GM12801 (cell line): ENCODE results near the gene ST6GALNAC3.

Experiments
- TF ChIP-seq, protein P1 (sequence below): IDR thresholded peaks from one replicate; pipeline ENCODE4 v1.5.1; 2011; ENCODE audit warnings: control low read depth; ENCODE audit not compliant: insufficient read length; ENCODE audit errors: extremely low read depth

Gene ST6GALNAC3

GRCh38 chr1:76160225-76160624 is 85.7 kb downstream of the ST6GALNAC3 start:
- TF ChIP-seq, protein P1, sequence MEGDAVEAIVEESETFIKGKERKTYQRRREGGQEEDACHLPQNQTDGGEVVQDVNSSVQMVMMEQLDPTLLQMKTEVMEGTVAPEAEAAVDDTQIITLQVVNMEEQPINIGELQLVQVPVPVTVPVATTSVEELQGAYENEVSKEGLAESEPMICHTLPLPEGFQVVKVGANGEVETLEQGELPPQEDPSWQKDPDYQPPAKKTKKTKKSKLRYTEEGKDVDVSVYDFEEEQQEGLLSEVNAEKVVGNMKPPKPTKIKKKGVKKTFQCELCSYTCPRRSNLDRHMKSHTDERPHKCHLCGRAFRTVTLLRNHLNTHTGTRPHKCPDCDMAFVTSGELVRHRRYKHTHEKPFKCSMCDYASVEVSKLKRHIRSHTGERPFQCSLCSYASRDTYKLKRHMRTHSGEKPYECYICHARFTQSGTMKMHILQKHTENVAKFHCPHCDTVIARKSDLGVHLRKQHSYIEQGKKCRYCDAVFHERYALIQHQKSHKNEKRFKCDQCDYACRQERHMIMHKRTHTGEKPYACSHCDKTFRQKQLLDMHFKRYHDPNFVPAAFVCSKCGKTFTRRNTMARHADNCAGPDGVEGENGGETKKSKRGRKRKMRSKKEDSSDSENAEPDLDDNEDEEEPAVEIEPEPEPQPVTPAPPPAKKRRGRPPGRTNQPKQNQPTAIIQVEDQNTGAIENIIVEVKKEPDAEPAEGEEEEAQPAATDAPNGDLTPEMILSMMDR, result no peak

DNA sequence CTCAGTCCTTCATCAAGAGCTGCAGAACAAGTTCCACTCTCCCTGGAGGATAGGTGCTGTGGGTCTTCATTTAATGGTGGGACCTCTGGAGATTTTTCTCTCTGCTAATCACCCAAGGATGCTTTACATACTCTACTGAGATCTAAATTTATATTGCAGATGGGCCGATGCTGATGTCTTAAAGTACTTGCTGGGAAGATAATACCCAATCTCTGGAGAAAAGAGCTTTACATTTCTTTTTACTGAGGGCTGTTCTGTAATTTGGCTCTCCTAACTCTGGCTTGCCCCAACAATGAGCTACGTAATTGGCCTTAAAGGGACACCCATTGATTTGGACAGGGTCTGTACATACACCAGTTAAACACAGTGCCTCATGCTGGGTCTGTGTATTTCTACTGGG is 86.9 kb downstream of the ST6GALNAC3 start:
- TF ChIP-seq, protein P1, result no peak

GRCh38 chr1:76162254-76162653 is 87.7 kb downstream of the ST6GALNAC3 start:
- TF ChIP-seq, protein P1, result no peak

GRCh38 chr1:76164165-76164564 is 89.6 kb downstream of the ST6GALNAC3 start:
- TF ChIP-seq, protein P1, result no peak

DNA sequence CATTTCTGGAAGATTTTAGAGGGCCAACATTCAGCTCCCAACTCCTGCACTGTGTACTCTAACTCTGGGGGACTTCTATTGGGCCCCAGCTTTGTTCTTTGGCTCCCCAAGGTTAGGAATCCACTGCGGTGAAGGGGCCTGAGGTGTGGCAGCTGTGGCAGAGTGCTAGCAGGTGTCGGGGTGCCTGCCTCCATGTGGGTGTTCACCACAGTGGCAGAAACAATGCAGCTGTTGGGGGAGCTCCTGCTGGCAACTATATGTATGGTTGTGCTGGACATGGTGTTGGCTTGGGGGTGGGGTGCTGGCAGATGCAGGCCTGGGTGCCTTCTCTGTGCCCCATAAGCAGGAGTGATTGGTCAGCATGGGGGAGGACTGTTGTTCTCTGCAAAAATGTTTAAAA is 95.5 kb downstream of the ST6GALNAC3 start:
- TF ChIP-seq, protein P1, result no peak

DNA sequence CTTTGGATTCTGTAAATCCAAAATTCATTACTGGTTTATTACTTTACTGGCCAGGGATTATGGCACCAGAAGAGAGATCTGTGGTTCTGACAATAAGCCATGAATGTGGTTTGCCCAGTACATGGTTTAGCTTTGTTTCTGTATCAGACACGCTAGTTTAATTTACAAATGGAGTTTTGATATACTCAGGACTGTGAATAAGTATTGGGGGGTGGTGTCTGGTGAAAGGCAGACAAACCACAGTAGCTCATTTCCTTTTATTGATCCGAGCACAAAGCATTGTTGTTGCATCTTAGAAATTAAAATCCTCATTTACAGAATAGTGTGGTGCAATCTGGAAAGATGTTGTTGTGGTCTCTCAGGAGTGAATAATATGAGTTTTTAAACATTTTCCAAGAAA is 96.0 kb downstream of the ST6GALNAC3 start:
- TF ChIP-seq, protein P1, result no peak

DNA sequence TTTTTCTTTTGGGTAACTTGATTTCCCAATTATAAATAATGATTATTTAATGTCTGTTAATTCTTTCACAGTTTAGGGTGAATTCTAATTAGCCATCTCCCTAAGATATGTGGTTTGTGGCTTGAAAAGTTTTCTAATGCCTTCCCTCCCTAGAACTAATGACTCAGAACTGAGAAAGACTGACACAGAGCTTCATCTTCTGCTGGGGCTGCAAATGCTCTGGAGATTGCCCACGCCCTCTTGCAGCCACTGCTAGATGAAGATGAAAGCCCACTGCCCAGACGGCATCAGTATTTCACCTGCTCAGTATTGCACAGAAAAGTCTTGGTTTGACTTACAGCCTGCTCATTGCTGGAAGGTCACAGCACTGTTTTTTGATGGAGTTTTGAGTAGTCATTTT is 101.5 kb downstream of the ST6GALNAC3 start:
- TF ChIP-seq, protein P1, result no peak

- TF ChIP-seq, protein P1, result no peak
These were observed 103.1 kb downstream of the ST6GALNAC3 start for GRCh38 chr1:76177615-76178014.
